Glomerular visceral epithelial cell (primary cell): ENCODE data around the gene THBS4.
"Not testable (repeated sequence)": the region's sequence is repeated elsewhere in the genome, so short reads cannot be mapped to it uniquely, and the experiment has no call there.

Experiments used
- DNase-seq: peaks from one replicate; pipeline ENCODE4 v3.0.0-alpha.2; 2016; ENCODE audit errors: extremely low spot score

Gene THBS4

GRCh38 chr5:80076131-80077050 lies 41.2 kb downstream of the THBS4 start:
- no peak for DNase-seq

- no peak for DNase-seq
Observed at GRCh38 chr5:80077051-80077714, 42.0 kb downstream of the THBS4 start.

- no peak for DNase-seq
Observed at GRCh38 chr5:80078921-80079320, 43.8 kb downstream of the THBS4 start.

GRCh38 chr5:80082281-80082680 lies 47.1 kb downstream of the THBS4 start:
- no peak for DNase-seq

GRCh38 chr5:80082731-80083100 lies 47.6 kb downstream of the THBS4 start:
- peak; percentile 34 for DNase-seq

- DNase-seq = peak; percentile 53
Observed at GRCh38 chr5:80083101-80083890, 48.1 kb downstream of the THBS4 start.

GRCh38 chr5:80090884-80091166 lies 55.7 kb downstream of the THBS4 start:
- no peak for DNase-seq

- peak; percentile 64 for DNase-seq
Observed at GRCh38 chr5:80091792-80092192, 56.6 kb downstream of the THBS4 start.

- no peak for DNase-seq
Observed at GRCh38 chr5:80092486-80093107, 57.4 kb downstream of the THBS4 start.

GRCh38 chr5:80093796-80094195 lies 58.6 kb downstream of the THBS4 start:
- peak; percentile 67 for DNase-seq

- no peak for DNase-seq
Observed at GRCh38 chr5:80094236-80094738, 59.1 kb downstream of the THBS4 start.

- no peak for DNase-seq
Observed at GRCh38 chr5:80097451-80097850, 62.3 kb downstream of the THBS4 start.

GRCh38 chr5:80101993-80102392 lies 66.8 kb downstream of the THBS4 start:
- no peak for DNase-seq

- DNase-seq = no peak
Observed at GRCh38 chr5:80103371-80103770, 68.2 kb downstream of the THBS4 start.

- DNase-seq = no peak
Observed at GRCh38 chr5:80105698-80106439, 70.7 kb downstream of the THBS4 start.

GRCh38 chr5:80106916-80107315 lies 71.8 kb downstream of the THBS4 start:
- DNase-seq = no peak

GRCh38 chr5:80109646-80110478 lies 74.7 kb downstream of the THBS4 start:
- DNase-seq = no peak

GRCh38 chr5:80111376-80111990 lies 76.3 kb downstream of the THBS4 start:
- DNase-seq = not testable (repeated sequence)

GRCh38 chr5:80114860-80115259 lies 79.7 kb downstream of the THBS4 start:
- no peak for DNase-seq

GRCh38 chr5:80116000-80116399 lies 80.9 kb downstream of the THBS4 start:
- DNase-seq = no peak
